HepG2 (cell line): ENCODE results near the gene ZDHHC18. TPM values are rescaled to one million over a fixed set of nuclear protein-coding genes. Genes with fewer than 3 reads are reported as not detected.
A peak's percentile ranks its signal among the peaks of the same experiment; 100 is the strongest.

Source experiments
- CREB3 ChIP-seq: sonication (generic); formaldehyde crosslinking; IDR thresholded peaks from 2 replicates; pipeline ENCODE4 v1.5.0; 2020; ENCODE audit warnings: missing genetic modification reagents
- EEA1 ChIP-seq: sonication (generic); formaldehyde crosslinking; IDR thresholded peaks from 2 replicates; pipeline ENCODE4 v1.5.1; 2020; ENCODE audit warnings: mild to moderate bottlenecking, missing genetic modification reagents, borderline replicate concordance
- HNRNPH1 ChIP-seq: fragments of 200-400 bp; formaldehyde crosslinking; optimal IDR thresholded peaks from 2 replicates; pipeline ENCODE3; 2017; ENCODE audit warnings: mild to moderate bottlenecking, low read depth, low read length
- HNRNPLL ChIP-seq: fragments of 200-400 bp; formaldehyde crosslinking; IDR thresholded peaks from 2 replicates; pipeline ENCODE4 v1.6.1; 2017; ENCODE audit warnings: mild to moderate bottlenecking, low read depth, low read length; ENCODE audit not compliant: poor library complexity, severe bottlenecking
- IRF2 ChIP-seq: IDR thresholded peaks from 2 replicates; pipeline ENCODE4 v1.6.1; 2018; ENCODE audit warnings: missing genetic modification reagents, missing compliant biosample characterization
- KLF13 ChIP-seq: sonication (generic); formaldehyde crosslinking; IDR thresholded peaks from 2 replicates; pipeline ENCODE4 v1.4.0; 2020; ENCODE audit warnings: mild to moderate bottlenecking, missing genetic modification reagents
- NAIF1 ChIP-seq: sonication (generic); formaldehyde crosslinking; IDR thresholded peaks from 2 replicates; pipeline ENCODE4 v1.5.0; 2020; ENCODE audit warnings: mild to moderate bottlenecking, missing genetic modification reagents, borderline replicate concordance
- PAX8 ChIP-seq: sonication (generic); formaldehyde crosslinking; IDR thresholded peaks from 2 replicates; pipeline ENCODE4 v1.8.0; 2022; ENCODE audit warnings: mild to moderate bottlenecking, missing genetic modification reagents, borderline replicate concordance
- SMAD3 ChIP-seq: sonication (generic); formaldehyde crosslinking; IDR thresholded peaks from 2 replicates; pipeline ENCODE4 v1.4.0; 2020; ENCODE audit warnings: missing genetic modification reagents
- TBX2 ChIP-seq: sonication (generic); formaldehyde crosslinking; IDR thresholded peaks from 2 replicates; pipeline ENCODE4 v1.5.0; 2020; ENCODE audit warnings: missing genetic modification reagents, mild to moderate bottlenecking, borderline replicate concordance
- ZBTB40 ChIP-seq, 2 experiments: fragments of 450-650 bp in 1 of 2; sonication (generic) in 1 of 2; formaldehyde crosslinking in 1 of 2; IDR thresholded peaks; 2 replicates each; pipeline versions ENCODE4 v1.6.1 to v1.8.0; 2016 to 2022; ENCODE audit warnings: antibody characterized with exemption in 1 of 2, mild to moderate bottlenecking in 1 of 2, missing genetic modification reagents in 1 of 2
- ZNF280D ChIP-seq: sonication (generic); formaldehyde crosslinking; IDR thresholded peaks from 2 replicates; pipeline ENCODE4 v1.5.1; 2020; ENCODE audit warnings: mild to moderate bottlenecking, missing genetic modification reagents
- ZNF431 ChIP-seq: sonication (generic); formaldehyde crosslinking; IDR thresholded peaks from 2 replicates; pipeline ENCODE4 v1.9.0; 2022; ENCODE audit warnings: missing genetic modification reagents, low read depth, mild to moderate bottlenecking, borderline replicate concordance
- polyA plus RNA-seq, 8 experiments: library from polyadenylated mRNA; depleted of rRNA in 3 of 8; stranded (reverse) in 7 of 8; unstranded in 1 of 8; fragments of >200 nt; fragmentation: Illumina TruSeq in 4 of 8; extraction: Trizol in 4 of 8; gene quantifications; 2 replicates each; pipeline versions ENCODE4 v1.2.1 to v1.2.3, GENCODE V29; 2011 to 2016; ENCODE audit warnings: low read depth in 4 of 8, missing spikeins in 1 of 8, mixed read lengths in 1 of 8; ENCODE audit not compliant: insufficient read depth in 1 of 8
- total RNA-seq, 5 experiments: library from RNA; depleted of rRNA; stranded (reverse); fragments of >200 nt; fragmentation: Illumina TruSeq; extraction: Trizol; gene quantifications; 2 replicates each; pipeline ENCODE4 v1.2.3, GENCODE V29; 2016; ENCODE audit warnings: low read depth in 1 of 5

ZDHHC18 gene
- total and polyA plus RNA-seq, 2 of the 13 experiments (the other 11 are each of a cell fraction or from before 2014, with no cell fraction given) = 13.2 to 35.3 TPM

GRCh38 chr1:26788836-26789611 lies 37.5 kb upstream of the ZDHHC18 start (continued):
- TF ChIP-seq IRF2 (peak; percentile 55; the same call in 1 of the 2 replicates), PAX8 (CRISPR knock-in tag) (no peak), CREB3 (CRISPR knock-in tag) (no peak), KLF13 (CRISPR knock-in tag) (no peak), ZNF280D (CRISPR knock-in tag) (no peak), TBX2 (CRISPR knock-in tag) (no peak), ZNF431 (CRISPR knock-in tag) (peak; percentile 54; the same call in 1 of the 2 replicates), NAIF1 (CRISPR knock-in tag) (peak; percentile 51; the same call in 1 of the 2 replicates), SMAD3 (CRISPR knock-in tag) (no peak; the same call in 1 of the 2 replicates), HNRNPLL (no peak), ZBTB40 (IDR thresholded peaks at IDR 0.05) (no peak), ZBTB40 (CRISPR knock-in tag; IDR thresholded peaks at IDR 0.05) (no peak), HNRNPH1 (no peak), EEA1 (no peak)
